Trophoblast cell (in vitro differentiated cells and primary cell): ENCODE measurements around the gene PAM16.
A peak's percentile ranks its signal among the peaks of the same experiment; 100 is the strongest.

Experiments used
- DNase-seq, 2 donors: peaks; one replicate each; pipeline ENCODE4 v3.0.0-alpha.2; 2016
- H2AFZ ChIP-seq: 2 replicates; pipeline ENCODE4 v1.6.1; 2013; ENCODE audit warnings: low read length, moderate library complexity, mild to moderate bottlenecking; ENCODE audit not compliant: insufficient read depth, poor library complexity
- H2AK5ac ChIP-seq: 2 replicates; pipeline ENCODE4 v1.6.1; 2013; ENCODE audit warnings: mild to moderate bottlenecking, low read length
- H2BK120ac ChIP-seq: 2 replicates; pipeline ENCODE4 v1.6.1; 2013; ENCODE audit warnings: low read length, mild to moderate bottlenecking, moderate library complexity; ENCODE audit not compliant: insufficient read depth, poor library complexity
- H2BK12ac ChIP-seq: 2 replicates; pipeline ENCODE4 v1.6.1; 2013; ENCODE audit warnings: mild to moderate bottlenecking, low read length, moderate library complexity
- H2BK5ac ChIP-seq: 2 replicates; pipeline ENCODE4 v1.6.1; 2013; ENCODE audit warnings: low read length, low read depth, moderate library complexity, mild to moderate bottlenecking; ENCODE audit not compliant: poor library complexity
- H3K14ac ChIP-seq: 2 replicates; pipeline ENCODE4 v1.6.1; 2013; ENCODE audit warnings: mild to moderate bottlenecking, low read length
- H3K18ac ChIP-seq: 2 replicates; pipeline ENCODE4 v1.6.1; 2013; ENCODE audit warnings: mild to moderate bottlenecking, low read length
- H3K23ac ChIP-seq: 2 replicates; pipeline ENCODE4 v1.6.1; 2013; ENCODE audit warnings: low read length
- H3K27ac ChIP-seq: 2 replicates; pipeline ENCODE4 v1.5.1; 2013; ENCODE audit warnings: low read depth, mild to moderate bottlenecking, inconsistent platforms, low read length, moderate library complexity
- H3K27me3 ChIP-seq: 2 replicates; pipeline ENCODE4 v1.6.1; 2013; ENCODE audit warnings: inconsistent platforms, mild to moderate bottlenecking, low read length, moderate library complexity; ENCODE audit not compliant: insufficient read depth
- H3K36me3 ChIP-seq, 2 experiments: 1 replicate in 1 of 2; 2 replicates in 1 of 2; pipeline ENCODE4 v1.6.1; 2013; ENCODE audit warnings: low read length in 2 of 2, mild to moderate bottlenecking in 2 of 2, moderate library complexity in 1 of 2; ENCODE audit not compliant: insufficient read depth in 2 of 2, control insufficient read depth in 1 of 2
- H3K4ac ChIP-seq: 2 replicates; pipeline ENCODE4 v1.6.1; 2013; ENCODE audit warnings: low read depth, mild to moderate bottlenecking, low read length, moderate library complexity
- H3K4me1 ChIP-seq, 2 experiments: 1 replicate in 1 of 2; 2 replicates in 1 of 2; pipeline ENCODE4 v1.6.1; 2013; ENCODE audit warnings: low read length in 2 of 2, mild to moderate bottlenecking in 2 of 2, moderate library complexity in 1 of 2; ENCODE audit not compliant: insufficient read depth in 2 of 2, control insufficient read depth in 1 of 2
- H3K4me2 ChIP-seq: 2 replicates; pipeline ENCODE4 v1.6.1; 2013; ENCODE audit warnings: inconsistent platforms, mild to moderate bottlenecking, low read length, moderate library complexity
- H3K4me3 ChIP-seq: 2 replicates; pipeline ENCODE4 v1.5.1; 2013; ENCODE audit warnings: mild to moderate bottlenecking, low read depth, low read length, inconsistent platforms
- H3K79me1 ChIP-seq: one replicate; pipeline ENCODE4 v1.6.1; 2013; ENCODE audit warnings: low read length
- H3K79me2 ChIP-seq: 2 replicates; pipeline ENCODE4 v1.6.1; 2013; ENCODE audit warnings: low read length, mild to moderate bottlenecking; ENCODE audit not compliant: control insufficient read depth, insufficient read depth, poor library complexity
- H3K9ac ChIP-seq: 2 replicates; pipeline ENCODE4 v1.6.1; 2013; ENCODE audit warnings: mild to moderate bottlenecking, low read length
- H3K9me3 ChIP-seq: 2 replicates; pipeline ENCODE4 v1.6.1; 2013; ENCODE audit warnings: low read depth, mild to moderate bottlenecking, control low read depth, inconsistent platforms, low read length; ENCODE audit not compliant: insufficient read depth
- H4K12ac ChIP-seq: 2 replicates; pipeline ENCODE4 v1.6.1; 2013; ENCODE audit warnings: low read depth, mild to moderate bottlenecking, low read length, moderate library complexity
- H4K8ac ChIP-seq: 2 replicates; pipeline ENCODE4 v1.6.1; 2013; ENCODE audit warnings: low read depth, mild to moderate bottlenecking, low read length, moderate library complexity
- H4K91ac ChIP-seq: one replicate; pipeline ENCODE4 v1.6.1; 2013; ENCODE audit warnings: low read depth, mild to moderate bottlenecking, low read length, moderate library complexity
- WGBS: extraction: QIAGEN DNeasy Blood & Tissue Kit; methylation state at CpG from one replicate; pipeline ENCODE4 v1.1.7; 2013; ENCODE audit warnings: missing lambda C conversion rate; ENCODE audit not compliant: insufficient read length, insufficient coverage; ENCODE audit errors: extremely low coverage; 5-methylcytosine and 5-hydroxymethylcytosine counted together

Gene PAM16

DNA sequence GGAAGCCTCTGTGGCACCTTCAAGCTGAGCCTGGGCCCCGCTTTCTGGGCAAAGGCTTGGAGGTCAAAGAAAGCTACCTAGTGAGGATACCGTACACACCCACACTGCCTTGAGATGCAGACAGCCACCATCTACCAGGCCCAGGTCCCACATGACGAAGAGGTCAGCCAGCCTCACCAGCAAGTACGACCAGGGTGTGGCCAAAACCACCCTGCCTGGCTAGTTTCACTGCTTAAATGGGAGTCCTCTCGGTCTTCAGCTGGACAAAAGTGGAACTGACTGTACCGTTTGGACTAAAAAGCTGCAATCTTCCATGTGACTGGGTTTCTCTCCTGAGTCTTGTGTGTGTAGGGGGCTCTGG is 42.1 kb upstream of the PAM16 start:
- peaks cover 51 to 60% of the 10 kb centered on the region in 2 experiments for H3K4me1 ChIP-seq
- H3K18ac ChIP-seq, result peak overlapping the region; percentile 66
- H3K23ac ChIP-seq, result no peak overlapping the region
- H3K79me1 ChIP-seq, result peaks cover 48% of the 10 kb centered on the region
- peaks cover 15% of the 10 kb centered on the region for H3K79me2 ChIP-seq
- peak overlapping the region; percentile 72 for H4K8ac ChIP-seq
- no peak overlapping the region for H3K9ac ChIP-seq
- H2AK5ac ChIP-seq, result peak overlapping the region; percentile 75
- H3K4ac ChIP-seq, result peak overlapping the region; percentile 57
- no CpG with 5 or more reads among the region's 6 CpGs for WGBS
- H2BK5ac ChIP-seq, result peak overlapping the region; percentile 86
- peak overlapping the region; percentile 89 for H2BK120ac ChIP-seq
- peak overlapping the region; percentile 63 for H3K14ac ChIP-seq
- H4K12ac ChIP-seq, result no peak overlapping the region
- H4K91ac ChIP-seq, result peak overlapping the region; percentile 94
- DNase-seq, result peak; percentile 92 to 94
- H3K27ac ChIP-seq, result peak overlapping the region; percentile 71
- peak overlapping the region; percentile 44 for H3K4me2 ChIP-seq
- H3K9me3 ChIP-seq, result no peaks in the 10 kb centered on the region
- no peak overlapping the region for H3K4me3 ChIP-seq
- H3K27me3 ChIP-seq, result no peaks in the 10 kb centered on the region
- peaks cover 0 to 6% of the 10 kb centered on the region in 2 experiments for H3K36me3 ChIP-seq
- H2AFZ ChIP-seq, result no peak overlapping the region
- peak overlapping the region; percentile 63 for H2BK12ac ChIP-seq

DNA sequence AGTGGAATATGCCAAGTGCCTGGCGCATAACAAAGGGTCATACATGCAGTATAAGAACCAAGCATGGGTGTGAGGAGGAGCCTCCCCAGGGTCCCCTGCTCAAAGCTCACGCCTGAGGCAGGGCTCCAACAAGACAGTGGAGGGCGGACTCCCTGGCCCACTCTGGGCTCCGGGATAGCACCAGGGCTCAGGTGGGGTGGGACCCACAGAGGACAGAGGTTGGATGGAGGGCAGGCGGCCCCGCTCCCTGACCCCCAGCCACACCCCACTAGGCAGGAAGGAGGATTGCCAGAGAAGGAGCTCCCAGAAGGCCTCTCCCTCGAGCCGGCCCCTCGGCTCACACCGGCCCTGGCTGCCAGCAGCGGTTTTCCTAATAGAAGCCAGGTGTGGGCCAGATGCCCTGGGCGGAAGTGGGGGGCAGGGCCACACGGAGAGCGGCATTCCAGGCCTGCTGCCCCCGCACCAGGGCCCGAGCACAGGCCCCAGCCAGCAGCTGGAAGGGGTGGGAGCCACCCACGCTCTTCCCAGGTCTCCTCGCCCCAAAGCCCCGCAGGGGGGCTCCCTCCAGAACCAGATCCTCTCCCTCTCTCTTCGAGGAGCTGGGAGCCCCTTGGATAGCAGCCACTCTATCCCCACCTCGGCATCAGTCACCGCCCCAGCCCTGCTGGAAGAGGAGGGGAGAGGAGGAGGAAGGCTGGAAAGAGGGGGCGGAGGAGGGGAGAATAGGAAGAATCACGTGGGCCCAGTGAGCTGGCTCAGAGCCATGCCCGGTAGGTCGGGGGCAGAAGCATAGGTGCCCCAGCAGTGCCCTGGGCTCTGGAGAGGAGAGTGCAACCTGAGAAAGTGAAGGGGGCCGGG is 41.5 kb upstream of the PAM16 start:
- peak overlapping the region; percentile 97 for H2AK5ac ChIP-seq
- peak overlapping the region; percentile 13 for H2AFZ ChIP-seq
- peak overlapping the region; percentile 74 for H3K27ac ChIP-seq
- peaks cover 52% of the 10 kb centered on the region for H3K79me1 ChIP-seq
- peak overlapping the region; percentile 44 for H3K4me2 ChIP-seq
- H3K27me3 ChIP-seq, result no peaks in the 10 kb centered on the region
- peak overlapping the region; percentile 89 for H2BK120ac ChIP-seq
- no peaks in the 10 kb centered on the region for H3K9me3 ChIP-seq
- H3K23ac ChIP-seq, result no peak overlapping the region
- H3K36me3 ChIP-seq, result peaks cover 0 to 6% of the 10 kb centered on the region in 2 experiments
- peak overlapping the region; percentile 39 for H4K12ac ChIP-seq
- H4K91ac ChIP-seq, result peak overlapping the region; percentile 94
- peaks cover 17% of the 10 kb centered on the region for H3K79me2 ChIP-seq
- peak overlapping the region; percentile 86 for H2BK5ac ChIP-seq
- peaks cover 55 to 65% of the 10 kb centered on the region in 2 experiments for H3K4me1 ChIP-seq
- H3K18ac ChIP-seq, result peak overlapping the region; percentile 66
- H3K4me3 ChIP-seq, result no peak overlapping the region
- H4K8ac ChIP-seq, result peak overlapping the region; percentile 72
- peak overlapping the region; percentile 88 for H3K14ac ChIP-seq
- H2BK12ac ChIP-seq, result peak overlapping the region; percentile 96
- peak overlapping the region; percentile 57 for H3K4ac ChIP-seq
- no CpG with 5 or more reads among the region's 27 CpGs for WGBS
- DNase-seq, result peak; percentile 50 to 67
- peak overlapping the region; percentile 24 for H3K9ac ChIP-seq

DNA sequence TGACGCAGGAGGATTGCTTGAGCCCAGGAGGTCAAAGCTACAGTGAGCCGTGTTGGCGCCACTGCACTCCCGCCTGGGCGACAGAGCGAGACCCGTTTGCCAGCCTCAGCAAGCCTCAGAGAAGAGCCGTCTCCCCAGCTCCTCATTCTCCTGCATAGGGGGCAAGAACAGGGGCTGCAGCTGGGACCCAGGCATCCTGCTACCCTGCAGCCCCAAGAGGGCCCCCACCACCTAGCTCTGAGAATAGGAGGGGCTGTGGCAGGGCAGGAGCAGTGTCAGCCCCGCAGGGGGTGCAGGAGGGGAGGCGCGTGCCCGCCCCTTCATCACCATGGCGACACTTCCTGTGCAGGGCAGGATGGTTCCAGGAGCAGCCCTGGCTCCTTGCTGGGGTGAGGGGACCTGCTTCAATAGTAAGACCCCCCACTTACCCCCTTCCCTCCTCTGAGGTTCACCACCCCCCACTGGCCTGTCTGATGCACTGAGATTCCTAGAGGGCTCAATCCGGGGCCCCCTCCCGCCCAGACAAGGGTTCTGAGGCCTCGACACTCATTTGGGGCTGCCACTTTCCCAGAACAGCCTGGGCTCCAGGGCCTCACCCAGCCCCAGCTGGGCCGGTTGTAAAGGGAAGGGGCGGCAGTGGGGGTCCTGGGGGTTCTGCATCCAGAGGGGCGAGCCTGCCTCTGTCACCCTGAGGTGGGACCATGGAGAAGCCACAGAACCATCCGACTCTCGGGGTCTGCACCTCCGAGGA is 40.7 kb upstream of the PAM16 start:
- Histone ChIP-seq H2BK12ac (peak overlapping the region; percentile 96), H3K79me2 (peaks cover 21% of the 10 kb centered on the region), H3K14ac (peak overlapping the region; percentile 88), H3K4me2 (peak overlapping the region; percentile 44), H2AK5ac (peak overlapping the region; percentile 97), H3K27ac (peak overlapping the region; percentile 74), H2AFZ (no peak overlapping the region), H4K12ac (no peak overlapping the region), H3K27me3 (no peaks in the 10 kb centered on the region), H4K91ac (peak overlapping the region; percentile 94), H3K23ac (no peak overlapping the region), H3K4me3 (no peak overlapping the region), H3K9ac (no peak overlapping the region), H3K4ac (peak overlapping the region; percentile 38), H3K4me1 (peaks cover 62 to 73% of the 10 kb centered on the region in 2 experiments), H3K79me1 (peaks cover 58% of the 10 kb centered on the region), H2BK120ac (peak overlapping the region; percentile 84), H3K36me3 (peaks cover 0 to 6% of the 10 kb centered on the region in 2 experiments), H2BK5ac (peak overlapping the region; percentile 82), H4K8ac (peak overlapping the region; percentile 61), H3K18ac (peak overlapping the region; percentile 36), H3K9me3 (no peaks in the 10 kb centered on the region)
- no CpG with 5 or more reads among the region's 22 CpGs for WGBS
- DNase-seq, result no peak
